M059J (cell line): Measurements from ENCODE around the gene MATN3. TPM values are rescaled to one million over a fixed set of nuclear protein-coding genes. Genes with fewer than 3 reads are reported as not detected.

ENCODE experiments used
- DNase-seq: peaks from one replicate; pipeline ENCODE4 v3.0.0-alpha.2; 2012; ENCODE audit warnings: low read depth
- total RNA-seq: library from RNA; depleted of rRNA; stranded (reverse); fragments of >200 nt; shearing (Covaris generic); gene quantifications from 2 replicates; pipeline ENCODE4 v1.2.3, GENCODE V29; 2014

The MATN3 gene
- total RNA-seq, 1 experiment from 2014 or later: 1.3 TPM

DNA sequence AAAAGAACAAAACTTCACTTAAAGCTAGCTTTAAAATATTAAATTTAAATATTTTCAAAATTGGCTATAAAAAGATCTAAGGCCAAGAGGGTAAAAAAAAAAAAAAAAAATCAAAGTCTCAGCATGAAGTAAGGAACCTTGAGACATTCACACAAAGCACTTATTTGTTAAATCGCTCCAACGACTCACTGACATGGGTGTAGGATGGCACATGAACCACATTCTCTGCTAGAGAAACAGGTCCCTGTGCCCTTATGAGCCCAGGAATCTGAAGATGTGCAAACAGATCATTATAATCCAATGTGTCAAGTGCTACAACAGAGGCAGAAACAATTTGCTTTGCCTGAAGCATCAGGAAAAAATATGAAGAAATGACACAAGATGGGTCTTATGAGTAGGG is 25.2 kb upstream of the MATN3 start:
- DNase-seq: no peak

DNA sequence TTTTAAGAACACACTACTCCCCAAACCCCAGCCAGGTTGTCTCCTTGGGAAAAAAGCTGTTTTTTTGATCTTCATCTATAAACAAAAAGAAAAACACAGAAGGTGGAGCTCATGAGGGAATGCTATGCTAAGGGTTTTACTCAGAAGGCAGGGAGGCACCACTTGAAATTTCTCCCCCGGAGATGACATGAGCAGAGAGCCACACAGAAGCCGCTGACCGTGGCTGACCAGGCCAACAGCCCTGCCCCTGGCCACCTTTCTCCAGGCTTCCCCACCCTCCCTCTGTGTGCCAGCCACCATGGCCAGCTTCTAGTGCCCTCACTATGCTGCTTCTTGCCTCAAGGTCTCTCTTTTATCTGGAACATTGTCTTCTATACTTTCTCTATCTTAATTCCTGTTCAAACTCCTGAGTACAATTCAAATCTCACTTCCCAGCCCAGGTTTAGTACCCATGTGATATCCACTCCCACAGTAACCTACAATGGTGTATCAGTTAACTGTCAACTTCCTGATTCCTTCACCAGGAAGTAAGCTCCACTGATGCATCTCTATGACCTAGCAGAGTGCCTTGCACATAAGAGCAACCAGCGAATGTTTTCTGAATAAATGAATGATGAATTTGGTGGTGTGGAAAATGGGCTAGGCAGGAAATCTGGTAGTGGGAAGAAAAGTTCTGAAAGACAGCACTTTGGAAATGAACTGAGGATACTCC is 23.6 kb upstream of the MATN3 start:
- no peak for DNase-seq

- DNase-seq: no peak
These were observed 22.4 kb upstream of the MATN3 start for GRCh38 chr2:20034821-20035220.

- no peak for DNase-seq
These were observed 21.8 kb upstream of the MATN3 start for GRCh38 chr2:20034218-20034617.

DNA sequence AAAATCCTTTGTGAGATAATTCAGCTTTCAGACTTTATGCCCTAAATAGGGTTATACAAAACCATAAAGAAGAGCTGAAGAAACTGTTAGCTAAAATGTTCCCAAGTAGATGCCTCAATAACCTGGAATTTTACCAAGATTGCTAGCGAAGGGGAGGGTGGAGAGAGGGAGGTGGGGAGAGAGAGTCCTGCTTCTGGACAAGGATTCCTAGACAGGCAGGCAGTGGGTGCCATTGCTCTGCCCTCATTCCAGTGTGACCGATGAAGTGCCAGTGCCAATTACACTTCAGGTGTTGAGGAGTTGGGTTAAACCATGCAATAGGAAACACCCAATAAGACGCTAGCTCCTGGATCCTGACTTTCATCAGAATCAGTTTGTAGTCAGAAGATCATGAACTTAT is 20.9 kb upstream of the MATN3 start:
- DNase-seq: no peak

DNA sequence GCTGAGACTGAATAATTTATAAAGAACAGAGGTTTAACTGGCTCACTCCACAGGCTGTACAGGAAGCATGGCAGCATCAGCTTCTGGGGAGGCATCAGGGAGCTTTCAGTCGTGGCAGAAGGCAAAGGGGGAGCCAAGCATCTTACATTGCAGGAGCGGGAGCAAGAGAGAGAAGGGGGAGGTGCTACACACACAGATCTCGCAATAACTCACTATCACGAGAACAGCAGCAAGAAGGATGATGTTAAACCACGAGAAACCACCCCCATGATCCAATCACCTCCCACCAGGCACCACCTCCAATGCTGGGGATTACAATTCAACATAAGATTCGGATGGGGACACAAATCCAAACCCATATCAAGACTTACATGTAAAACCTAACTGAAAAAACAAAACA is 17.8 kb upstream of the MATN3 start:
- DNase-seq: no peak

GRCh38 chr2:20027705-20028434 is 15.4 kb upstream of the MATN3 start:
- peak; percentile 71 for DNase-seq

- peak; percentile 46 for DNase-seq
These were observed 14.8 kb upstream of the MATN3 start for GRCh38 chr2:20027260-20027677.

GRCh38 chr2:20025065-20025786 is 12.8 kb upstream of the MATN3 start:
- peak; percentile 78 for DNase-seq

GRCh38 chr2:20023688-20024087 is 11.2 kb upstream of the MATN3 start:
- no peak for DNase-seq

- DNase-seq: no peak
These were observed 9.0 kb upstream of the MATN3 start for GRCh38 chr2:20021405-20022009.

DNA sequence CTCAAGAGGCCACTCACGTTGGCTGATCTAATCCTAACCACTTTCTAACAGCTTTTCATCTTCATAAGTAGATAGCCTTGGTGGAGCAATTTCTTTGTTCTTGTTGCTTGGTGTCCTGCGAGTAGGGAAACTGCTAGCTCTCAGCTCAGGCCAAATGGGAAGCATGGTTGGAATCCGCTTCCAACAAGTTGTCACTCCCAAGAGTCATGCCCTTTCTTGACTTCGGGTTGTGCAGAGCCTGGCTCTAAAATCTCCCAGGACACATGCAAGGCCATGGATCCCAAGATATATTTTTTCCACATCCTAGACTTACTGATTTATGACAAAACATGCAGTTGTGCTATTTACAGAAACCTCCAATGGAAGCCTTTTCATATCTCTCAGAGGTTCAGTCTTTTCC is 7.3 kb upstream of the MATN3 start:
- DNase-seq: no peak

DNA sequence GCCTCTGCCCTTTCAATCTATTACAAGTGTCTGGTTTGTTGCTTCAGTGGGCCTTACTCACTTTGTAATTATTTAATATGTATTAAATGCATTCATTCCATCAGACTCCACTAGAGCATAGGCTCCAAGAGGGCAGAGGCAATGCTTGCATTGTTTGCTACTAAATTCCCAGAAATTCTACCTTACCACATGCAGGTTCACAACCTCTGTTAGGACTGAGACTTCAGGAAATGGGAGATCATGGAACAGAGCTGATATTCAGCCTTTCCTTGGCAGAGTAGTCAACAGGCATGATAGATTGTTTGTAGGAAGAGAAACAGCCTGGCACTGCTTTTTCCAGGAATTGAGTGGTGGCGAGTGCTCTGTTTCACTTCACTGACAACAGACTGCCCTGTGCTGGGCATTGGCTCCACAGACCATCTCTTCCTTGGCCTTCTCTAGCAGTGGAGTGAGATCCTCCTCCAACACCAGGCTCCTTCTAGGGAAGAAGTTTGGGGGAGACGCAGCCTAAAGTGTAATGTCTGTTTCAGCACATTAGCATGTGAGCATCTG is 6.2 kb upstream of the MATN3 start:
- no peak for DNase-seq

DNA sequence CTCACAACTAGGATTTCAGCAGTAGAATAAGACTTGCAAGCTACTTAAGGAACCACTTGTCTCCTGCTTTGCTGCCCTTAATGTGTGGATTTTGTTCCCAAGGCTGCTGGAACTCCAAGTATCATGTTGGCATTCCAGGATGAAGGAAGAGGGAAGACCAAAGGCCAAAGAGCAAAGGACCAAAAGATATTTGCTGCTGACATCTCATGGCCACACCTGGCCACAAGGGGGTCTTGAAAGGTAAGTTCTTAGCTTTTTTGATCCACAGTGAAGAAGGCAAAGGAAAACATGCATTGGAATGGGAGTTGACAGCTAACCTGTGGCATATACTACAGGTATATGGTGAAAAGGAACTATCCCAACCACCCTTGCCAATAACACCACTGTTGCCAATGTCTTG is 3.9 kb upstream of the MATN3 start:
- DNase-seq: no peak

- DNase-seq: peak; percentile 57
These were observed 3.1 kb upstream of the MATN3 start for GRCh38 chr2:20015482-20016083.

DNA sequence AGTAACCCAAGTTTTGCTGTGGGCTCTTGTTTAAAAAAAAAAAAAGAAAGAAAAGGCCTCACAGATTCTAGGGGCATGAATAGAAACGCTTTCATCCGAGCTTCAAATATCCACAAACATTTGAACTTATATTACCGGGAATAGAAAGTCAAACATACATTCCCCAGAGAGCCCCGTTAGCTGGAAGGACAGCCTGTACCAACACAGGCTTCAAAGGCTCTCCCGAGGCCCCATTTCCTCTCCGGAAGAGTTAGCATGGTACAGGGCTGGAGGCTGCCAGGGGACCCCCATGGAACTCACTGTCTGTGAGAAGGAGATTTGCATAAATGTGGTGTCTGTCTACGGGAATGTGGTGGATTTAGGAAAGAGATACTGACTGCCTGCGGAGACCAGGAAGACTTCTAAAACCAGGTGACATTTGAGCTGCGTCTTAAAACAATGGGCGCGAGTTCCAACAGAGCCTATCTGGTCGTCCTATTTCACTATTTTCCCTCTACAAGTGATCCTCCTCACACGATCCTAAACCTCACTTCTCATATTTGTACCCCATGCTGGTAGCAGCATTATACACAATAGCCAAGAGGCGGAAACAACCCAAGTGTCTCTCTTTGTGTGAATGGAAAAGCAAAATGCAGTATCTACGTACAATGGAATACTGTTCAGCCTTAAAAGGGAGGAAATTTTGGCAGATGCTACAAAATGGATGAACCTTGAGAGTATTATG is 820 bp upstream of the MATN3 start:
- DNase-seq: no peak

GRCh38 chr2:20012032-20012281 is 511 bp downstream of the MATN3 start:
- DNase-seq: no peak

- DNase-seq: no peak
These were observed 1.0 kb downstream of the MATN3 start for GRCh38 chr2:20011276-20012031.

GRCh38 chr2:20008703-20009102 is 3.8 kb downstream of the MATN3 start:
- DNase-seq: no peak

DNA sequence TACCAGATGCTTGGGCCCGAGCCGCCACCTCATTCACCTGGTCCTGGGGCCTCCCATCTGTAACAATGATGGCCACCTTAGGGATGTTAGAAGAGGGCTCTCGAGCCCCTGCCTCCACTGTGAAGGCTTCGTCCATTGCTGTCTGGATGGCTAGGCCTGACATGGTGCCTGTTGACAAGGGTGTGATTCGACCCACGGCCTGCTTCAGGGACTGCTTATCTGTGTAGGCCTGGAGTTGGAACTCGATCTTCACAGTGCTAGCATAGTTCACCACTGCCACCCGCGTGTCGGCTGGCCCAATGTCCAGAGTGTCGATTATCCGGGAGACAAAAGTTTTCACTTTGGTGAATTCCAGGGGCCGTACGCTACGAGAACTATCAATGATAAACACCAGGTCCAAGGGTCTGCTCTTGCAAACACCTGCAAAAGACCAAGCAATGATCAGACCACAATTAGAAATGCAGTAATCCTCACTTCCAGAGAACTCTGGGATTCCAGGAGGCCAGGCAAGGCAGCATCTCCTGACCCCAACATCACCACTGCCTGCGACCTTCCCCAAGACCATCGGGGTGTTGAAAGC is 6.5 kb downstream of the MATN3 start:
- DNase-seq: no peak
